Sigmoid colon (tissue), 7 donors: ENCODE data around the gene WDR26. TPM values are rescaled to one million over a fixed set of nuclear protein-coding genes. Genes with fewer than 3 reads are reported as not detected.

Experiments
- DNase-seq: peaks from one replicate; pipeline ENCODE4 v3.0.0-alpha.2; 2019
- H3K27ac ChIP-seq, 4 donors: fragments of 200-600 bp; sonication (generic); one replicate each; pipeline ENCODE4 v1.5.1; 2016 to 2019; ENCODE audit warnings: mild to moderate bottlenecking in 1 of 4
- H3K27me3 ChIP-seq, 3 donors: fragments of 200-600 bp; sonication (generic); one replicate each; pipeline ENCODE4 v1.5.1; 2019; ENCODE audit warnings: mild to moderate bottlenecking in 1 of 3
- H3K36me3 ChIP-seq, 4 donors: fragments of 200-600 bp; sonication (generic); one replicate each; pipeline ENCODE4 v1.5.1; 2016 to 2019
- H3K4me1 ChIP-seq, 4 donors: fragments of 200-600 bp; sonication (generic); one replicate each; pipeline ENCODE4 v1.5.1; 2017 to 2019
- H3K4me3 ChIP-seq, 4 donors: fragments of 200-600 bp; sonication (generic); one replicate each; pipeline ENCODE4 v1.5.1; 2017 to 2019; ENCODE audit warnings: mild to moderate bottlenecking in 2 of 4, moderate library complexity in 1 of 4
- H3K9me3 ChIP-seq, 4 donors: fragments of 200-600 bp in 3 of 4; sonication (generic) in 3 of 4; one replicate each; pipeline versions ENCODE4 v1.5.1 to v1.6.1; 2013 to 2019
- CTCF ChIP-seq, 4 experiments: fragments of 450-650 bp in 3 of 4; fragments of 200-600 bp in 1 of 4; IDR thresholded peaks; one replicate each; pipeline ENCODE4 v1.5.1; 2016 to 2019; ENCODE audit warnings: antibody characterized with exemption in 4 of 4, mild to moderate bottlenecking in 3 of 4, moderate library complexity in 2 of 4
- EP300 ChIP-seq, 4 donors: sonication (generic); formaldehyde crosslinking; IDR thresholded peaks; one replicate each; pipeline ENCODE4 v1.6.1; 2017; ENCODE audit warnings: antibody characterized with exemption in 4 of 4
- POLR2A ChIP-seq, 2 donors: fragments of 450-650 bp; IDR thresholded peaks; one replicate each; pipeline ENCODE4 v1.6.1; 2016; ENCODE audit warnings: antibody characterized with exemption in 2 of 2, mild to moderate bottlenecking in 2 of 2, moderate library complexity in 2 of 2
- POLR2AphosphoS5 ChIP-seq, 4 donors: sonication (generic); formaldehyde crosslinking; IDR thresholded peaks; one replicate each; pipeline ENCODE4 v1.6.1; 2017; ENCODE audit warnings: antibody characterized with exemption in 4 of 4
- WGBS, 2 donors: extraction: QIAGEN DNeasy Blood & Tissue Kit; methylation state at CpG; one replicate each; pipeline ENCODE4 v1.1.7; 2013; 5-methylcytosine and 5-hydroxymethylcytosine counted together
- intact Hi-C: fragments of 100-400 bp; cut with DNase I; formaldehyde crosslinking; loops from one replicate; pipeline ENCODE4 v1.15.1; 2023
- polyA plus RNA-seq, 3 donors: library from polyadenylated mRNA; stranded (reverse); fragments of 200-250 nt; gene quantifications; one replicate each; pipeline ENCODE4 v1.2.3, GENCODE V29; 2013
- total RNA-seq, 4 donors: library from RNA; depleted of rRNA; stranded (reverse); fragments of >200 nt; gene quantifications; one replicate each; pipeline ENCODE4 v1.1.0, GENCODE V29; 2016
- donor health status: healthy with polysubstance abuse.
- donor health status: Bipolar disorder and iron deficiency.
- donor health status: healthy.

The WDR26 gene
- total and polyA plus RNA-seq, 7 donors, result 27.6 to 105 (median 63.3) TPM

- no peak for DNase-seq
- H3K27me3 ChIP-seq, result no peaks in the 10 kb centered on the region
- H3K4me3 ChIP-seq, result no peak overlapping the region
- TF ChIP-seq CTCF (IDR thresholded peaks at IDR 0.05) (no peak), POLR2A (IDR thresholded peaks at IDR 0.05) (no peak), POLR2AphosphoS5 (IDR thresholded peaks at IDR 0.05) (no peak), EP300 (IDR thresholded peaks at IDR 0.05) (no peak)
- no peaks in the 10 kb centered on the region for H3K4me1 ChIP-seq
- H3K36me3 ChIP-seq, result peaks cover 19 to 96% (median 54%) of the 10 kb centered on the region in 4 donors
- H3K9me3 ChIP-seq, result no peaks in the 10 kb centered on the region
- no peak overlapping the region for H3K27ac ChIP-seq
- WGBS, 2 donors, result 15 to 68% methylated on average over 1 of the region's 1 CpG
- intact Hi-C loops, result loop anchor here (10.0 kb wide), 1 partner anchor 115 kb away; no protein-coding TSS in a partner anchor
Observed at GRCh38 chr1:224399887-224400286, 34.7 kb downstream of the WDR26 start.

GRCh38 chr1:224393294-224393693, 41.3 kb downstream of the WDR26 start:
- H3K4me1 ChIP-seq, result no peaks in the 10 kb centered on the region
- H3K36me3 ChIP-seq, result peaks cover 14 to 100% (median 51%) of the 10 kb centered on the region in 4 donors
- no peak for DNase-seq
- intact Hi-C loops, result loop anchor here (10.0 kb wide), 1 partner anchor 108 kb away; no protein-coding TSS in a partner anchor
- no peaks in the 10 kb centered on the region for H3K9me3 ChIP-seq
- TF ChIP-seq EP300 (IDR thresholded peaks at IDR 0.05), result no peak
- no peaks in the 10 kb centered on the region for H3K27me3 ChIP-seq
- no peak overlapping the region for H3K27ac ChIP-seq
- no peak overlapping the region for H3K4me3 ChIP-seq
- WGBS, 2 donors, result 88 to 89% methylated on average over 3 of the region's 3 CpGs

GRCh38 chr1:224392411-224393249, 42.0 kb downstream of the WDR26 start:
- H3K36me3 ChIP-seq, result peaks cover 14 to 100% (median 48%) of the 10 kb centered on the region in 4 donors
- 81 to 91% methylated on average over 4 of the region's 4 CpGs for WGBS, 2 donors
- no peaks in the 10 kb centered on the region for H3K27me3 ChIP-seq
- H3K4me3 ChIP-seq, result no peak overlapping the region
- no peaks in the 10 kb centered on the region for H3K4me1 ChIP-seq
- intact Hi-C loops, result loop anchor here (10.0 kb wide), 1 partner anchor 108 kb away; no protein-coding TSS in a partner anchor
- TF ChIP-seq CTCF (IDR thresholded peaks at IDR 0.05), result no peak
- no peak for TF ChIP-seq EP300 (IDR thresholded peaks at IDR 0.05)
- TF ChIP-seq POLR2A (IDR thresholded peaks at IDR 0.05), result no peak
- no peak for DNase-seq
- H3K9me3 ChIP-seq, result no peaks in the 10 kb centered on the region
- no peak overlapping the region for H3K27ac ChIP-seq

GRCh38 chr1:224390517-224390916, 44.1 kb downstream of the WDR26 start:
- Histone ChIP-seq H3K4me3 (no peak overlapping the region), H3K27ac (no peak overlapping the region), H3K4me1 (no peaks in the 10 kb centered on the region), H3K9me3 (no peaks in the 10 kb centered on the region), H3K36me3 (peaks cover 14 to 97% (median 41%) of the 10 kb centered on the region in 4 donors), H3K27me3 (no peaks in the 10 kb centered on the region)
- intact Hi-C loops, result loop anchor here (10.0 kb wide), 1 partner anchor 106 kb away; no protein-coding TSS in a partner anchor
- DNase-seq, result no peak
- WGBS, 2 donors, result 93% methylated on average over 5 of the region's 5 CpGs
- no peak for TF ChIP-seq EP300 (IDR thresholded peaks at IDR 0.05)
- no peak for TF ChIP-seq POLR2A (IDR thresholded peaks at IDR 0.05)
- no peak for TF ChIP-seq POLR2AphosphoS5 (IDR thresholded peaks at IDR 0.05)
- TF ChIP-seq CTCF (IDR thresholded peaks at IDR 0.05), result no peak

- intact Hi-C loops, result no loop called here
- no peaks in the 10 kb centered on the region for H3K27me3 ChIP-seq
Observed at GRCh38 chr1:224387943-224388342, 46.7 kb downstream of the WDR26 start.

More at GRCh38 chr1:224387943-224388342, 46.7 kb downstream of the WDR26 start:
- Histone ChIP-seq H3K27ac (no peak overlapping the region), H3K4me1 (no peaks in the 10 kb centered on the region), H3K36me3 (peaks cover 0 to 71% (median 24%) of the 10 kb centered on the region in 4 donors), H3K9me3 (no peaks in the 10 kb centered on the region), H3K4me3 (no peak overlapping the region)
- WGBS, 2 donors, result 87 to 96% methylated on average over 2 of the region's 2 CpGs
- DNase-seq, result no peak
- no peak for TF ChIP-seq EP300 (IDR thresholded peaks at IDR 0.05)
- TF ChIP-seq POLR2AphosphoS5 (IDR thresholded peaks at IDR 0.05), result no peak
- no peak for TF ChIP-seq POLR2A (IDR thresholded peaks at IDR 0.05)
- TF ChIP-seq CTCF (IDR thresholded peaks at IDR 0.05), result no peak
